ENCODE results near the gene CFDP1. TPM values are rescaled to one million over a fixed set of nuclear protein-coding genes. Genes with fewer than 3 reads are reported as not detected.
A peak's percentile ranks its signal among the peaks of the same experiment; 100 is the strongest.

CFDP1 gene
- total and polyA plus RNA-seq, 2 donors (not counting 1 experiment from before 2014, with no cell fraction given) = 47.9 to 80.0 TPM

DNA sequence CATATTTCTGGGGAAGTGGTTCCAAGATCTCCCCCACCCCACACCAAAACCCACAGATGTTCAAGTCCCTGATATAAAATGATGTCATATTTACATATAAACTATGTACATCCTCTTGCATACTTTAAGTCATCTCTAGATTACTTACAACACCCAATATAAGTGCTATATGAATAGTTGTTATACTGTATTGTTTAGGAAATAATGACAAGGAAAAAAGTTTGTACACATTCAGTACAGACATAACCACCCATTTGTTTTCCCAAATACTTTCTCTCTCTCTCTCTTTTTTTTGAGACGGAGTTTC is 11.5 kb downstream of the CFDP1 start:
- no peak for TF ChIP-seq EZH2 (IDR thresholded peaks at IDR 0.05; ENCODE audit: low read length, missing control alignments)
- H3K4me3 ChIP-seq (replicated peaks in 1 of 4; ENCODE audit: control extremely low read depth in 1 of 4, insufficient read depth in 1 of 4, low read depth in 3 of 4, low read length in 4 of 4) = no peak overlapping the region
- no peak overlapping the region for H2AFZ ChIP-seq (ENCODE audit: low read length)
- no peak overlapping the region for H3K27ac ChIP-seq (ENCODE audit: insufficient read depth, low read length)
- no peaks in the 10 kb centered on the region for H3K36me3 ChIP-seq (ENCODE audit: control insufficient read depth, insufficient read depth, low read length)
- H3K79me2 ChIP-seq (ENCODE audit: control insufficient read depth, insufficient read depth, low read length) = peaks cover 47% of the 10 kb centered on the region
- H3K27me3 ChIP-seq (ENCODE audit: control insufficient read depth, insufficient read depth, low read length) = no peaks in the 10 kb centered on the region
- peaks cover 6% of the 10 kb centered on the region for H3K4me1 ChIP-seq (ENCODE audit: control insufficient read depth, extremely low read depth, insufficient read depth, low read length)
- no peak overlapping the region for H3K9ac ChIP-seq (ENCODE audit: insufficient read depth, low read length)
- no peak for DNase-seq (ENCODE audit: low read depth in 2 of 2)
- H3K4me2 ChIP-seq (ENCODE audit: extremely low read depth, insufficient read depth, low read length) = no peak overlapping the region
- no peaks in the 10 kb centered on the region for H3K9me3 ChIP-seq (ENCODE audit: control insufficient read depth, insufficient read depth, low read depth, low read length)
- no peaks in the 10 kb centered on the region for H4K20me1 ChIP-seq (ENCODE audit: control insufficient read depth, extremely low read depth, insufficient read depth, low read length)

DNA sequence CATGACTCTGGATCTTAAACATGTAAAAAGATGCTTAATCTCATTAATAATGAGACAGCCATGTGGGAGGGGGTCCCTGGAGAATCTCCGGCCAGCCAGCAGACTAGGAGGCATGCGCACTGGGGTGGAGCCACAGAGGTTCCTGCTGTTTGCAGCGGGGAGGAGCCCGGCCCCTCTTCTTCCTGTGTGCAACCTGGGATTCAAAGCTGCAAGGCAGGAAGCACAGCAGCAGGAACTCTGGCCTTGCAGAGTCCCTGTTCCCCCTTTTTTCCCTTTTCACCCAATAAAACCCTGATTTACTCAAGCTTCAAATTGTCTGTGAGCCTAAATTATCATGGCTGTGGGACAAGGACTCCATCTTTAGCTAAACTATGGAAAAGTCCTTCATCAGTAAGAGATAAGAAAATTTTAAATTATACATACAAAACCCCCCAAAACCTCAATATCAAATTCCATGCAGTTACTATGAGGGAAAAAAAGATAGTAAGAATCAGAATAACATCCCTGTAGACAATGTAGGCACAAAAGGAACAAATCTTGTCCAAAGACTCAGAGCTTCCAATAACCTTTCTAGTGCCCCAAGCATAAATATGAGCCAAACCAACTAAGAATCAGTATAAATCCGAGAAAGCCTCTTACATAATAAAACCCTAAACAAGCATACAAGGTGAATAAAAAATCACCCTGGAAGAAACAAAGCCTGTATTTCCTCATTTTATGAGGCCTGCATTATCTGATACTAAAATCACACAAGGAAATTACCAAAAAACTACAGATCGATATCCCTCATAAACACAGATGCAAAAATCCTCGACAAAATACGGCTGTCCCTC is 12.1 kb downstream of the CFDP1 start:
- H3K27ac ChIP-seq (ENCODE audit: insufficient read depth, low read length) = no peak overlapping the region
- DNase-seq (ENCODE audit: low read depth in 2 of 2) = peak; percentile 39 to 56

GRCh38 chr16:75416904-75417565 is 16.3 kb downstream of the CFDP1 start:
- Histone ChIP-seq H3K27me3 (ENCODE audit: control insufficient read depth, insufficient read depth, low read length) (no peaks in the 10 kb centered on the region), H2AFZ (ENCODE audit: low read length) (no peak overlapping the region), H3K9me3 (ENCODE audit: control insufficient read depth, insufficient read depth, low read depth, low read length) (no peaks in the 10 kb centered on the region), H3K4me3 (replicated peaks in 1 of 4; ENCODE audit: control extremely low read depth in 1 of 4, insufficient read depth in 1 of 4, low read depth in 3 of 4, low read length in 4 of 4) (no peak overlapping the region), H3K4me2 (ENCODE audit: extremely low read depth, insufficient read depth, low read length) (no peak overlapping the region), H3K9ac (ENCODE audit: insufficient read depth, low read length) (no peak overlapping the region), H3K27ac (ENCODE audit: insufficient read depth, low read length) (no peak overlapping the region), H4K20me1 (ENCODE audit: control insufficient read depth, extremely low read depth, insufficient read depth, low read length) (no peaks in the 10 kb centered on the region), H3K36me3 (ENCODE audit: control insufficient read depth, insufficient read depth, low read length) (no peaks in the 10 kb centered on the region), H3K4me1 (ENCODE audit: control insufficient read depth, extremely low read depth, insufficient read depth, low read length) (peaks cover 2% of the 10 kb centered on the region), H3K79me2 (ENCODE audit: control insufficient read depth, insufficient read depth, low read length) (peaks cover 33% of the 10 kb centered on the region)
- DNase-seq (ENCODE audit: low read depth in 2 of 2) = no peak
- TF ChIP-seq, protein P1, sequence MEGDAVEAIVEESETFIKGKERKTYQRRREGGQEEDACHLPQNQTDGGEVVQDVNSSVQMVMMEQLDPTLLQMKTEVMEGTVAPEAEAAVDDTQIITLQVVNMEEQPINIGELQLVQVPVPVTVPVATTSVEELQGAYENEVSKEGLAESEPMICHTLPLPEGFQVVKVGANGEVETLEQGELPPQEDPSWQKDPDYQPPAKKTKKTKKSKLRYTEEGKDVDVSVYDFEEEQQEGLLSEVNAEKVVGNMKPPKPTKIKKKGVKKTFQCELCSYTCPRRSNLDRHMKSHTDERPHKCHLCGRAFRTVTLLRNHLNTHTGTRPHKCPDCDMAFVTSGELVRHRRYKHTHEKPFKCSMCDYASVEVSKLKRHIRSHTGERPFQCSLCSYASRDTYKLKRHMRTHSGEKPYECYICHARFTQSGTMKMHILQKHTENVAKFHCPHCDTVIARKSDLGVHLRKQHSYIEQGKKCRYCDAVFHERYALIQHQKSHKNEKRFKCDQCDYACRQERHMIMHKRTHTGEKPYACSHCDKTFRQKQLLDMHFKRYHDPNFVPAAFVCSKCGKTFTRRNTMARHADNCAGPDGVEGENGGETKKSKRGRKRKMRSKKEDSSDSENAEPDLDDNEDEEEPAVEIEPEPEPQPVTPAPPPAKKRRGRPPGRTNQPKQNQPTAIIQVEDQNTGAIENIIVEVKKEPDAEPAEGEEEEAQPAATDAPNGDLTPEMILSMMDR (conservative IDR thresholded peaks at IDR 0.05 in 1 of 2, IDR thresholded peaks at IDR 0.05 in 1 of 2; ENCODE audit: low read depth in 1 of 2, low read length in 2 of 2) = no peak
- no peak for TF ChIP-seq EZH2 (IDR thresholded peaks at IDR 0.05; ENCODE audit: low read length, missing control alignments)

More for the DNA sequence above, 12.1 kb downstream of the CFDP1 start:
- Histone ChIP-seq H3K36me3 (ENCODE audit: control insufficient read depth, insufficient read depth, low read length) (no peaks in the 10 kb centered on the region), H3K4me1 (ENCODE audit: control insufficient read depth, extremely low read depth, insufficient read depth, low read length) (peaks cover under 1% of the 10 kb centered on the region), H3K79me2 (ENCODE audit: control insufficient read depth, insufficient read depth, low read length) (peaks cover 46% of the 10 kb centered on the region), H3K4me2 (ENCODE audit: extremely low read depth, insufficient read depth, low read length) (peak overlapping the region; percentile 51), H3K9me3 (ENCODE audit: control insufficient read depth, insufficient read depth, low read depth, low read length) (no peaks in the 10 kb centered on the region), H3K27me3 (ENCODE audit: control insufficient read depth, insufficient read depth, low read length) (no peaks in the 10 kb centered on the region), H3K4me3 (replicated peaks in 1 of 4; ENCODE audit: control extremely low read depth in 1 of 4, insufficient read depth in 1 of 4, low read depth in 3 of 4, low read length in 4 of 4) (no peak overlapping the region), H4K20me1 (ENCODE audit: control insufficient read depth, extremely low read depth, insufficient read depth, low read length) (no peaks in the 10 kb centered on the region), H2AFZ (ENCODE audit: low read length) (no peak overlapping the region), H3K9ac (ENCODE audit: insufficient read depth, low read length) (no peak overlapping the region)
- TF ChIP-seq, protein P1 (conservative IDR thresholded peaks at IDR 0.05 in 1 of 2, IDR thresholded peaks at IDR 0.05 in 1 of 2; ENCODE audit: low read depth in 1 of 2, low read length in 2 of 2) = no peak
- TF ChIP-seq EZH2 (IDR thresholded peaks at IDR 0.05; ENCODE audit: low read length, missing control alignments) = no peak

Measured in fibroblast of lung (primary cell).